T47D (cell line): ENCODE data around the gene NF1.
"Not testable (repeated sequence)": the region's sequence is repeated elsewhere in the genome, so short reads cannot be mapped to it uniquely, and the experiment has no call there.

Experiments used
- DNase-seq, 2 experiments: peaks; one replicate each; pipeline versions ENCODE4 v3.0.0 to v3.0.0-alpha.2; 2011 to 2012; ENCODE audit warnings: low read depth in 1 of 2, low spot score in 1 of 2
- JUND ChIP-seq: IDR thresholded peaks from 2 replicates; pipeline ENCODE4 v1.6.1; 2012; ENCODE audit warnings: low read depth
- in situ Hi-C: cut with HindIII; loops from 2 replicates; pipeline ENCODE4 v1.10.0; 2016; ENCODE audit warnings: low sequenced_read_pairs, low pct_unique_long_range_greater_than_20kb

The NF1 gene

DNA sequence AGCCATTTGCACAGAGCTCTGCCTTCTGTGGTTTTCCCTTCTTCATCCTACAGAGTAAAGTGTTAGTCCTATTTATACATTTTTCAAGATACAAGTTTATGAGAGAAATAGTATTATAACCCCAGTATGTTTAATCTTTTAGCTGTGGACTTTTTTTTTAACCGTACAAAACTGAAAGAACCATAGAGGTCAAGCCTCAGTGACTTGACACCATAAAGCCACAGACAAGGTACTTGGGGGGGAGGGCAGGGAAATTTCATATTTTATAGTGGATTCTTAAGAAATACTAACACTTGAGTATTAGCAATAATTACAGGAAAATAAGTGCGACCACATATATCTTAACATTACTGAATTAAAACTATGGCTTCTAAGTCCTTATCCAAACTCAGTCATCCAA, 279.7 kb downstream of the NF1 start:
- DNase-seq = no peak
- TF ChIP-seq JUND = no peak
- in situ Hi-C loops = no loop called here

DNA sequence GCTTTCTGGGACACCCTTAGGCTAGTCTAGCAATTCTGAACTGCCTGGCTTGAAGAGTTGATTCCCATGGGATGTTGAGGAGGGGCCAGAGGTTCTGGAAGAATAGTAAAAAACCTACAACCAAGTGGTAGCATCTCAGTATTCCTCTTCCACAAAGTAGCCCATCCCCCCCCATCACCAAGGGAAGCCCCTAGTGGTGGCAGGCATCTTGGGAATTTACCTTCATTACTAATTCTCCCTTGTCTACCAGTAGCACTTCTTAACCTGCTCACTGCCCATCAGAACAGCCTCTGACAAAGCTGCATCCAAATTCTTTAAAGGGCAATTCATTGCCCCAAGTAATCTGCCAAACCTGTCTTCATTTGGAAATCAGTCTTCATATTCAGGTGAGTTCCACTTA, 283.9 kb downstream of the NF1 start:
- in situ Hi-C loops = no loop called here
- DNase-seq = no peak
- TF ChIP-seq JUND = no peak

DNA sequence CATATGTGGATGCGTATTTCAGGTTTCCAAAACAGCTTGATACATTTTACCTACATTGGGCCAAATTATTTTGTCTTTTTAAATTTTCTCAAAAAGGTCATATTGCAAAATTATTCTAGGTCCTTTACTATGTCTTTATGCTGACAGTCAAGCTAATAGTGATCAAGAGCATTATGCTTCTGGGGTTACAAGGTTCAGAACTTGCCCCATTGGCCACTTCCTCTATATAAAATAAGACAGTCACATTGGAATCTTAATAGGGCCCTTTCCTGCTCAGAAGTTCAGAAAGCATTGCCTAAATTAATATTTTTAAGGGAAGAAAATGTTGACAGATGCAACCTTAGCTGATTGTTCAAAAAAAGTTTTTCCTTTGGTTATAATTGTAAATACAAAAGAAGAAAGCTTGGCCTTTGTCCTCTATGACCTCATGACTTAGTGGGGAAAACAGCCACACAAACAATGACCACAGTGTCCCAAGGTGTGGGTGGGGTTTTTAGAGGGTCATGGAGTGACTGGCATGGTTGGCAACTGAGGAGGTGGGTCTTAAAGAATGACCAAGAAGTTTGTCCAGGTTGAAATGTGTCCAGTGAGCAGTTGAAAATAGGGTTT, 284.9 kb downstream of the NF1 start:
- DNase-seq = no peak
- TF ChIP-seq JUND = no peak
- in situ Hi-C loops = no loop called here

DNA sequence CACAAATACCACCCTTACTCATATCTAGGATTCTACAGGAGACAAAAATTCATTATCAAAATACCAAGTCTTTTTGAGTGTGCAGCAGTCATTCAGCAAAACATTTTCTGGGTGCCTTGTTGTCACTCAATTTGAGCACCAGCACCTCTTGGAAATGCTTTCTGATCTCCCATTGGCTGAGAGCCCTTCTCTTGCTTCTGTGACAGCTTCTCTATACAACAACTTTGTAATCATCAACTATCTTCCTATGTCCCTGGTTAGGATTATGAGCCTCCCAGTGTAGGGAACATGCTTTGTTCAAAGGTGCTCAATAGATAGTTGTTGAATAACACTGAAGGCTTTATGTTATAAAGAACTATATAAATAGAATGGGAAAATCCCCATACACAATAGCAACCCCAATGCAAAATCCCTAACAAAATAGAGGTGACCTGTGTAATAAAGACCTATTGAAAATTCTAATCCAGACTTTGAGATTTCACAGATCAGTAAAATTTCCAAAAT, 286.4 kb downstream of the NF1 start:
- in situ Hi-C loops = no loop called here
- no peak for TF ChIP-seq JUND

DNA sequence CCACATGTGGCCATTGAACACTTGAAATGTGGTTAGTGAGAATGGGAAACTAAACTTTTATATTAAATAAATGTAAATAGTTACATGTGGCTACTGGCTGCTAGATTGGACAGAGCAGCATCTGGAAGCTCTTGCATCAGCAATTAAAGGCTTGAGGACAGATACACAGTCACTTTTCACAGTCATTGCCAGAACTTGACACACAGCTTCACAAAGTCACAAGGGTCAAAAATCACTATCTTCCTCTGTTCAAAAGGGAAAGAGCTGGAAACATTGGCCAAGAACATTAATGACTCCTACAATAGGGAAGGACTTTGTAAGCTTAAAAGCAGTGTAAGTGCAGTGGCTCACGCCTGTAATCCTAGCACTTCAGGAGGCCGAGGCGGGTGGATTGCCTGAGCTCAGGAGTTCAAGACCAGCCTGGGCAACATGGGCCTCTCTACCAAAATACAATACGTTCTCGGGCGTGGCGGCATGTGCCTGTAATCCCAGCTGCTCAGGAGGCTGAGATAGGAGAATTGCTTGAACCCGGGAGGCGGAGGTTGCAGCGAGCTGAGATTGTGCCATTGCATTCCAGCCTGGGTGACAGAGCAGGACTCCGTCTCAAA, 288.0 kb downstream of the NF1 start:
- DNase-seq, in situ Hi-C loops: not testable (repeated sequence)

More for the DNA sequence above, 286.4 kb downstream of the NF1 start:
- no peak for DNase-seq

DNA sequence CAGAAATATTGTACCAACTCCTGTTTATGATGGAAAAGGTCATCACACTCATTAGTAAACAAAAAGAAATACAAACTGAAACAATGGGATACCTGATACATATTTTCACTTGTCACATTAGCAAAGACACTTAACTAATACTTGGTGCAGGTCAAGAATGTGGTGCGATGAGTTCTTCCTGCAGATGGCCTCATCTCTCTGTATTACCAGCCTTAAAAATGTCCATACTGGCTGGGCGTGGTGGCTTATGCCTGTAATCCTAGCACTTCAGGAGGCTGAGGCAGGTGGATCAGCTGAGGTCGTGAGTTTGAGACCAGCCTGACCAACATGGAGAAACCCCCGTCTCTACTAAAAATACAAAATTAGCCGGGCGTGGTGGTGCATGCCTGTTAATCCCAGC, 288.7 kb downstream of the NF1 start:
- in situ Hi-C loops = not testable (repeated sequence)
- peak in 1 of 2 experiments; percentile 34 for DNase-seq

DNA sequence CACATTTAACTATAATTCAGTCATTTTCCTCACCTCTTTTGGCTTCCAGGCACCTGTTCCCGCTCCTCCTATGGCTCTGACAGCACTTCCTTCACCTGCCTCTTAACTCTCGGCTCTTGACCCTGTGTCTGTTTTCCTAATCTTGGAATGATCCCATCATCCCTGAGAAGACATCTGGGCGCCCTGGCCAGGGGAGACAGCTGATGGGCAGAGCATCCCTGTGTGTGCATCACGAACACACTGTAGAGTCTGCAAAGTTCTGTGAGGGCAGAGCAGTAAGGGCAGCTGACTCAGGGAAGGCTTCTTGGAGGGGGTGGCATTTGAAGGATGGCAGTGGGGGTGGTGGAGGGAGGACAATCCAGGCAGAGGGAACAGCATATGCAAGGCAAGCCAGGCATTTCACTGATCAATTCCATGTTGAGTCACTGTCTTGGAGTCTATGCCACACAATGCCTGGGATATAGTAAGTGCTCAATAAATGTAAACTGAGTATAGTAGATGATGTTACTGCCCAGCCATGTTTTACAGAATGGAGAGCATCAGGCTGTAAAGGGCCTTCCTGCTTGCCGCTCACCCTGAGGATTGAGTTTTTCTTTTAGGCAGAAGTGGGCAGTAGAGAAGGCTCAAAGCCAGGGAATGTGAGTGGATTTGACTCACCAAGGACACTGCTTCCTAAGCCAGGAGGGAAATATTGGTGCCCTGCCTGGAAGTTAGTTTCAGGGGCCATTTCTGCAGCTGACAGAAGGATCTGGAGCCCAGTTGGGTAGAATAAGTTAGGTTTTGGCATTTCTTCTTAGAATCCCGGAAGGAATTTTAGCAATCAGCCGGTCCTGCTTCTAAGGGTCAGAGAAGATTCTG, 290.9 kb downstream of the NF1 start:
- TF ChIP-seq JUND = no peak
- no peak for DNase-seq
- in situ Hi-C loops = no loop called here

DNA sequence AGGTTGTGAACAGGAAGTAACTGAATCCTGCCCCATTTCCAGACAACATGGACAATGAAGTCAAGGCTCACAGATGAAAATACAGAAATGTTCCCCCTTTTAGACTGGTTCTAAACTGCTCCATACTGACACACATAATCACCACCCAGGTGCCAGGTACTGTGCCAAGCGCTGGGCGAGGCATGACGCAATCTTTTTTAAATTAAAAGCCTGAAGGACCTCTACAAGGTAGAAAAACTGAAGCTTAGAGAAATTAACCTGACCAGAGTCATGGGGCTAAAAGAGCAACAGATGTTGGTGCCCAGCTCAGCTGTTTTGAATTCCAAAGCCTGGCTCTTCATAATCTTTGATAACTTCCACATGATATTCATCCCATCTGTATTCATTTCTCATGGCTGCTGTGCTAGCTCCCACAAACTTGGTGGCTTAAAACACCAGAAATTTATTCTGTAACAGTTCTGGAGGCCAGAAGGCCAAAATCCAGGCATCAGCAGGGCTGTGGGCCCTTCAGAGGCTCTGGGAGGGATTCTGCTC, 291.8 kb downstream of the NF1 start:
- DNase-seq = no peak
- in situ Hi-C loops = no loop called here
- no peak for TF ChIP-seq JUND

DNA sequence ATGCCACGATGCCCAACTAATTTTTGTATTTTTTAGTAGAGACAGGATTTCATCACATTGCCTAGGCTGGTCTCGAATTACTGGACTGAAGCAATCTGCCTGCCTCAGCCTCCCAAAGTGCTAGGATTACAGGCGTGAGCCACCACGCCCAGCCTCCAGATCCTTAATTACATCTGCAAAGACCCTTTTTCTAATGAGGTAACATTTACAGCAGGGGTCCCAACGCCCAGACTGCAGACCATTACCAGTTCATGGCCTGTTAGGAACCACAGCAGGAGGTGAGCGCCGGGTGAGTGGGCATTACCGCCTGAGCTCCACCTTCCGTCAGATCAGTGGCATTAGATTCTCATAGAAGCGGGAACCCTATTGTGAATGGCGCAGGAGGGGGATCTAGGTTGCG, 292.7 kb downstream of the NF1 start:
- in situ Hi-C loops = no loop called here
- TF ChIP-seq JUND = no peak
- no peak for DNase-seq

DNA sequence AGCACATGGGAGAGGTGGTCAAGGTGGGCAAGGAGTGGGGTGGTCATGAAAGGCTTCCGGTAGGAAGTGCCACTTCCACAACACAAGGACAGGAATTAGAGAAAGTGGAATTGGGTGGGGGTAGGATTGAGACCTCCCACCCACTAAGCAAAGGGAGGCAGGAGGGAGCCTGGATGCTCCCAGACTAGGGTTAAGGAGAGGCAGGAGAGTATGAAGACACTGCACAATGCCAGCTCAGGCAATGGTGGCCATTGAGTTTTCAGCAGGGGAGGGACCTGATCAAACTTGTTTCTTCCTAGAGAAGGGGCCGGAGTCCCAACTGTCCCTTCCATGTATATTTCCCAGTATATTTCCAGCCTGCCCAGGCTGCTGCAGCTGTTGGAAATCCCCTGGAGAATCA, 293.6 kb downstream of the NF1 start:
- no peak for TF ChIP-seq JUND
- in situ Hi-C loops = no loop called here
- DNase-seq = no peak

DNA sequence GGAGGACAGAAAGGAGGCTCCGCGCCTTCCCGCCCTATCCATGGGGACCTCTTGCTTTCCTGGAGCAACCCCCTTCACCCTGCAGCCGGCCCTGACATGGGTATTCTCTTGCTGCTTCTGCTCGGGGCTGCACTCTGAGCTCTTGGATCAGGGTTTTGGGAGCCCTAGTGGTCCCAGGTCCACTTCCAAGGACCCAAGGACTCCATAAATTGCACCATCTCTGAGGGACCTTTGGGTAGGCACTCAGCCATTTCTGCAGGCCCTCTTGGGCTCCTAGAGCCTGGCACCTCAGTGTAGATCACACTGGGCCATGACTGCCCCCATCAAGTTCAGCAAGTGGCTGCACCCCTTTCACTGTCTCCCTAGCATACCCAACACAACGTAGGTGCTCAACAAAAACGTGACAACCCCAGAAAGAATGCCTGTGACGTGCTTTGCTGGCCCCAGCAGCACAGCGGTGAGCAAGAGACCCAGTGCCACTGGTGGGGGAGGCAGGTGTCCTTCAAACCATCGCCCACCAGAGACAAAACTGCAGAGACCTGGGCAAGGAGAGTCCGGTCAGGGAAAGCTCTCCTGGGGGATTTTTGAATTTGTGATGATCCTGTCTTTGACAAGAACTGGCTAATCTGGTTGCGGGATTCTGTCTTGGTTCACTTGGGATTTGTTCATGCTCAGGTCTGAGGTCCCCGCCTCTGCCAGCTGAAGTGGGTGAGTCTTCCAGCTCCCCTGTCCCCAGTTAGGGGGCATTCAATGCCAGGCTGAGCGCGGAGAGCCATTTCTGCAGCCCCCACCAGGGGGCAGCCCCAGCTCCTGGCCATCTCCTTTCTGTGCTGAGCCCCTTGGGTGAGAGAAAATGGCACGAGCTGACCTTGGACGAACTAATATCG, 294.2 kb downstream of the NF1 start:
- DNase-seq = peak; percentile 41 to 65
- in situ Hi-C loops = no loop called here
- no peak for TF ChIP-seq JUND
